Endothelial cell of umbilical vein (primary cell): ENCODE measurements around the gene MS4A2. TPM values are rescaled to one million over a fixed set of nuclear protein-coding genes. Genes with fewer than 3 reads are reported as not detected.
A peak's percentile ranks its signal among the peaks of the same experiment; 100 is the strongest.

ENCODE experiments used
- Bru-seq: library from RNA; stranded (reverse); fragments of 400-500 nt; gene quantifications from one replicate; lab custom pipeline; 2021; lab: Mats Ljungman, UMichigan
- BruChase-seq, 2 experiments: library from RNA; stranded (reverse); fragments of 400-500 nt; gene quantifications; one replicate each; lab custom pipeline; 2021; lab: Mats Ljungman, UMichigan
- BruUV-seq: library from RNA; stranded (reverse); fragments of 400-500 nt; replicated peaks from 2 replicates; lab custom pipeline; 2021; lab: Mats Ljungman, UMichigan
- CTCF ChIA-PET: fragments of 300-600, 350-600 bp; sonication (Branson Sonifier 250); formaldehyde crosslinking; loops from one replicate; lab custom pipeline; 2021; ENCODE audit warnings: antibody characterized with exemption, inconsistent platforms; lab: Charles Lee
- POLR2A ChIA-PET: fragments of 300-600, 350-600 bp; sonication (Branson Sonifier 250); formaldehyde crosslinking; loops from one replicate; lab custom pipeline; 2021; ENCODE audit warnings: antibody characterized with exemption, inconsistent platforms; lab: Charles Lee
- DNase-seq: peaks from one replicate; pipeline ENCODE4 v3.0.0-alpha.2; 2011; ENCODE audit warnings: low read depth, low spot score
- FAIRE-seq: peaks from 2 replicates; lab custom pipeline; 2011; peaks lifted over from hg19 to GRCh38; lab: Jason Lieb, UNC
- H2AFZ ChIP-seq: 2 replicates; pipeline ENCODE4 v1.6.0; 2012; ENCODE audit warnings: low read depth, low read length, control low read depth, inconsistent platforms
- H3K27ac ChIP-seq: 2 replicates; pipeline ENCODE4 v1.5.1; 2011; ENCODE audit warnings: low read depth, mild to moderate bottlenecking, control low read depth, low read length, moderate library complexity; ENCODE audit not compliant: insufficient read depth
- H3K27me3 ChIP-seq, 2 experiments: 2 replicates each; pipeline versions ENCODE4 v1.6.0 to v1.6.1; 2011; ENCODE audit warnings: low read length in 2 of 2, mixed read lengths in 1 of 2; ENCODE audit not compliant: control insufficient read depth in 2 of 2, insufficient read depth in 2 of 2
- H3K36me3 ChIP-seq, 2 experiments: 2 replicates in 1 of 2; 3 replicates in 1 of 2; pipeline ENCODE4 v1.5.1; 2011; ENCODE audit warnings: low read length in 2 of 2, mild to moderate bottlenecking in 1 of 2, moderate library complexity in 1 of 2; ENCODE audit not compliant: control insufficient read depth in 2 of 2, insufficient read depth in 2 of 2; ENCODE audit errors: extremely low read depth in 1 of 2
- H3K4me1 ChIP-seq: 3 replicates; pipeline ENCODE4 v1.5.1; 2011; ENCODE audit warnings: mild to moderate bottlenecking, low read length; ENCODE audit not compliant: control insufficient read depth, insufficient read depth; ENCODE audit errors: extremely low read depth
- H3K4me2 ChIP-seq: 2 replicates; pipeline ENCODE4 v1.6.1; 2011; ENCODE audit warnings: low read length, control low read depth, mixed read lengths; ENCODE audit not compliant: insufficient read depth
- H3K4me3 ChIP-seq, 3 experiments: fragments of 200-600 bp in 1 of 3; sonication (generic), shearing (Covaris generic) in 1 of 3; replicated peaks in 1 of 3; 2 replicates each; pipeline ENCODE4 v1.5.1; 2011 to 2016; ENCODE audit warnings: control low read depth in 3 of 3, low read length in 3 of 3, mild to moderate bottlenecking in 2 of 3, inconsistent platforms in 1 of 3, low read depth in 1 of 3, moderate library complexity in 1 of 3; ENCODE audit not compliant: insufficient read depth in 1 of 3
- H3K79me2 ChIP-seq: 2 replicates; pipeline ENCODE4 v1.6.0; 2012; ENCODE audit warnings: low read length, inconsistent platforms; ENCODE audit not compliant: control insufficient read depth, insufficient read depth
- H3K9ac ChIP-seq: replicated peaks from 2 replicates; pipeline ENCODE3; 2011; ENCODE audit warnings: low read length, control low read depth; ENCODE audit not compliant: insufficient read depth; ENCODE audit errors: extremely low read depth
- H3K9me1 ChIP-seq: replicated peaks from 3 replicates; pipeline ENCODE4 v1.6.0; 2011; ENCODE audit warnings: mild to moderate bottlenecking, low read length; ENCODE audit not compliant: control insufficient read depth, insufficient read depth; ENCODE audit errors: extremely low read depth
- H3K9me3 ChIP-seq: replicated peaks from 2 replicates; pipeline ENCODE4 v1.5.1; 2012; ENCODE audit warnings: low read length, inconsistent platforms; ENCODE audit not compliant: control insufficient read depth, insufficient read depth
- H4K20me1 ChIP-seq: replicated peaks from 2 replicates; pipeline ENCODE3; 2011; ENCODE audit warnings: mild to moderate bottlenecking, low read length; ENCODE audit not compliant: control insufficient read depth, insufficient read depth; ENCODE audit errors: extremely low read depth
- EZH2 ChIP-seq: IDR thresholded peaks from 2 replicates; pipeline ENCODE4 v1.6.1; 2012; ENCODE audit warnings: borderline replicate concordance, low read depth, mild to moderate bottlenecking, moderate library complexity, low read length, inconsistent platforms; ENCODE audit not compliant: severe bottlenecking
- FOS ChIP-seq: IDR thresholded peaks from 2 replicates; pipeline ENCODE4 v1.6.1; 2011; ENCODE audit warnings: mild to moderate bottlenecking, low read length, moderate library complexity, borderline replicate concordance; ENCODE audit not compliant: insufficient read depth
- GATA2 ChIP-seq: IDR thresholded peaks from 2 replicates; pipeline ENCODE4 v1.7.0; 2011; ENCODE audit warnings: low read depth, mild to moderate bottlenecking, moderate library complexity, mixed read lengths, low read length; ENCODE audit not compliant: insufficient read length, insufficient read depth
- JUN ChIP-seq: IDR thresholded peaks from 2 replicates; pipeline ENCODE4 v1.6.1; 2011; ENCODE audit warnings: borderline replicate concordance, low read depth; ENCODE audit not compliant: insufficient read length, insufficient read depth
- MYC ChIP-seq: IDR thresholded peaks from one replicate; pipeline ENCODE4 v1.6.1; 2011; ENCODE audit warnings: mild to moderate bottlenecking, low read depth, low read length
- POLR2A ChIP-seq: IDR thresholded peaks from 2 replicates; pipeline ENCODE4 v1.6.1; 2012; ENCODE audit warnings: low read depth, mild to moderate bottlenecking, control low read depth, low read length
- POLR2AphosphoS5 ChIP-seq: IDR thresholded peaks from 2 replicates; pipeline ENCODE4 v1.6.1; 2012; ENCODE audit warnings: low read depth, mild to moderate bottlenecking, control low read depth, low read length, moderate library complexity; ENCODE audit not compliant: insufficient read depth
- dilution Hi-C: fragments of 300-500 bp; cut with MboI; formaldehyde crosslinking; loops from one replicate; pipeline ENCODE4 v1.15.0; 2019; ENCODE audit warnings: low sequenced_read_pairs; ENCODE audit not compliant: extremely low pct_ligation_motif_present
- intact Hi-C: fragments of 100-400 bp; cut with micrococcal nuclease; formaldehyde crosslinking; loops from one replicate; pipeline ENCODE4 v1.10.0; 2022
- long read RNA-seq: library from polyadenylated mRNA; stranded (forward); transcript quantifications from one replicate; pipeline ENCODE4 v2.0.0, GENCODE V29; 2021
- polyA minus RNA-seq, 3 experiments: library from RNA; depleted of rRNA, polyadenylated mRNA; stranded (reverse); fragments of >200 nt; gene quantifications; 1 replicate in 1 of 3; 2 replicates in 2 of 3; pipeline ENCODE4 v1.2.3, GENCODE V29; 2011
- polyA plus RNA-seq, 4 experiments: library from polyadenylated mRNA; depleted of rRNA in 3 of 4; stranded (reverse) in 3 of 4; unstranded in 1 of 4; fragments of >200 nt; gene quantifications; 2 replicates each; pipeline versions ENCODE4 v1.2.1 to v1.2.3, GENCODE V29; 2011 to 2012; ENCODE audit warnings: missing spikeins in 1 of 4
- total RNA-seq: library from RNA; stranded (reverse); gene quantifications from 2 replicates; pipeline ENCODE4 v1.2.3, GENCODE V29; 2021
- TF ChIP-seq, protein P1 (sequence below), 2 donors: IDR thresholded peaks; 1 replicate in 1 of 2; 2 replicates in 1 of 2; pipeline ENCODE4 v1.5.1; 2011; ENCODE audit warnings: low read length in 2 of 2, mild to moderate bottlenecking in 2 of 2, moderate library complexity in 2 of 2, control low read depth in 1 of 2, inconsistent platforms in 1 of 2, low read depth in 1 of 2; ENCODE audit not compliant: insufficient read depth in 1 of 2; ENCODE audit errors: extremely low read depth in 1 of 2
- TF ChIP-seq, protein P2 (sequence below): IDR thresholded peaks from 2 replicates; pipeline ENCODE4 v1.6.1; 2011; ENCODE audit not compliant: insufficient read depth, insufficient read length

Gene MS4A2
- total RNA-seq (not detected in 2 replicates), polyA plus RNA-seq (not detected in 2 replicates), polyA minus RNA-seq (not detected in 2 replicates), Bru-seq, nascent RNA (not detected), BruChase-seq, experiment 1, labeled RNA remaining after a 6-hour chase (percentile 25 among the genes with signal in this experiment), BruChase-seq, experiment 2, labeled RNA remaining after a 2-hour chase (not detected)
- polyA plus RNA-seq (2011; cell fraction: cytosol; rRNA removed): not detected in 2 replicates
- polyA plus RNA-seq (2011; cell fraction: nucleus; rRNA removed): 0.08 and 0.18 TPM in 2 replicates
- 0.21 and 0.40 TPM in 2 replicates for polyA plus RNA-seq (2012)
- not detected for polyA minus RNA-seq (2011; cell fraction: cytosol; rRNA and poly(A)+ RNA removed)
- polyA minus RNA-seq (2011; cell fraction: nucleus; rRNA and poly(A)+ RNA removed): not detected in 2 replicates
- long read RNA-seq, partial matches to known transcripts: 0 of 3 reads
- long read RNA-seq, other reads (novel, unspliced or antisense): 3 of 3 reads

DNA sequence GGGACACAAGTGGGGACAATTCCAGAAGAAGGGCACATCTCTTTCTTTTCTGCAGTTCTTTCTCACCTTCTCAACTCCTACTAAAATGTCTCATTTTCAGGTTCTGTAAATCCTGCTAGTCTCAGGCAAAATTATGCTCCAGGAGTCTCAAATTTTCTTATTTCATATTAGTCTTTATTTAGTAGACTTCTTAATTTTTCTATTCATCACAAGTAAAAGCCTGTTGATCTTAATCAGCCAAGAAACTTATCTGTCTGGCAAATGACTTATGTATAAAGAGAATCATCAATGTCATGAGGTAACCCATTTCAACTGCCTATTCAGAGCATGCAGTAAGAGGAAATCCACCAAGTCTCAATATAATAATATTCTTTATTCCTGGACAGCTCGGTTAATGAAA is at the start of gene MS4A2:
Gene MS4A2 (plus strand): TSS at position 301 of the 400 bp plus-strand sequence. CDS start 102 bp downstream, outside the sequence.
- Histone ChIP-seq H3K9me3 (no peaks in the 10 kb centered on the region), H2AFZ (no peak within 1 kb of the TSS), H4K20me1 (no peaks in the 10 kb centered on the region), H3K9ac (no peak within 1 kb of the TSS), H3K27me3 (peaks cover 5 to 10% of the 10 kb centered on the region in 2 experiments), H3K4me3 (no peak within 1 kb of the TSS), H3K4me1 (no peaks in the 10 kb centered on the region), H3K79me2 (no peaks in the 10 kb centered on the region), H3K36me3 (no peaks in the 10 kb centered on the region), H3K4me2 (no peak within 1 kb of the TSS), H3K9me1 (no peaks in the 10 kb centered on the region), H3K27ac (no peak within 1 kb of the TSS)
- FAIRE-seq (no peak), DNase-seq (no peak)
- no TSS peak for BruUV-seq
- intact Hi-C loops (no loop called here), dilution Hi-C loops (no loop called here)
- ChIA-PET CTCF (interaction anchor here (0.9 to 1.3 kb wide), 3 partner anchors 11 to 65 kb away, joined by 3 to 4 read pairs (median 4); no protein-coding TSS in a partner anchor), POLR2A (no interaction called here)
- no peak for TF ChIP-seq GATA2
- TF ChIP-seq JUN: no peak
- TF ChIP-seq, protein P1, sequence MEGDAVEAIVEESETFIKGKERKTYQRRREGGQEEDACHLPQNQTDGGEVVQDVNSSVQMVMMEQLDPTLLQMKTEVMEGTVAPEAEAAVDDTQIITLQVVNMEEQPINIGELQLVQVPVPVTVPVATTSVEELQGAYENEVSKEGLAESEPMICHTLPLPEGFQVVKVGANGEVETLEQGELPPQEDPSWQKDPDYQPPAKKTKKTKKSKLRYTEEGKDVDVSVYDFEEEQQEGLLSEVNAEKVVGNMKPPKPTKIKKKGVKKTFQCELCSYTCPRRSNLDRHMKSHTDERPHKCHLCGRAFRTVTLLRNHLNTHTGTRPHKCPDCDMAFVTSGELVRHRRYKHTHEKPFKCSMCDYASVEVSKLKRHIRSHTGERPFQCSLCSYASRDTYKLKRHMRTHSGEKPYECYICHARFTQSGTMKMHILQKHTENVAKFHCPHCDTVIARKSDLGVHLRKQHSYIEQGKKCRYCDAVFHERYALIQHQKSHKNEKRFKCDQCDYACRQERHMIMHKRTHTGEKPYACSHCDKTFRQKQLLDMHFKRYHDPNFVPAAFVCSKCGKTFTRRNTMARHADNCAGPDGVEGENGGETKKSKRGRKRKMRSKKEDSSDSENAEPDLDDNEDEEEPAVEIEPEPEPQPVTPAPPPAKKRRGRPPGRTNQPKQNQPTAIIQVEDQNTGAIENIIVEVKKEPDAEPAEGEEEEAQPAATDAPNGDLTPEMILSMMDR (IDR thresholded peaks at IDR 0.05; ENCODE audit: extremely low read depth in 1 of 2, insufficient read depth in 1 of 2, low read depth in 1 of 2, low read length in 2 of 2): no peak
- TF ChIP-seq, protein P2, sequence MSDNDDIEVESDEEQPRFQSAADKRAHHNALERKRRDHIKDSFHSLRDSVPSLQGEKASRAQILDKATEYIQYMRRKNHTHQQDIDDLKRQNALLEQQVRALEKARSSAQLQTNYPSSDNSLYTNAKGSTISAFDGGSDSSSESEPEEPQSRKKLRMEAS: no peak
- no peak for TF ChIP-seq POLR2A
- TF ChIP-seq EZH2: no peak
- TF ChIP-seq FOS: no peak
- TF ChIP-seq POLR2AphosphoS5: no peak
- TF ChIP-seq MYC: no peak
